ENCODE results near the gene GRM7. TPM values are rescaled to one million over a fixed set of nuclear protein-coding genes. Genes with fewer than 3 reads are reported as not detected.

Gene GRM7
- total and polyA plus RNA-seq, 9 of the 15 experiments (the other 6 are each of a cell fraction or from before 2014, with no cell fraction given) = not detected

DNA sequence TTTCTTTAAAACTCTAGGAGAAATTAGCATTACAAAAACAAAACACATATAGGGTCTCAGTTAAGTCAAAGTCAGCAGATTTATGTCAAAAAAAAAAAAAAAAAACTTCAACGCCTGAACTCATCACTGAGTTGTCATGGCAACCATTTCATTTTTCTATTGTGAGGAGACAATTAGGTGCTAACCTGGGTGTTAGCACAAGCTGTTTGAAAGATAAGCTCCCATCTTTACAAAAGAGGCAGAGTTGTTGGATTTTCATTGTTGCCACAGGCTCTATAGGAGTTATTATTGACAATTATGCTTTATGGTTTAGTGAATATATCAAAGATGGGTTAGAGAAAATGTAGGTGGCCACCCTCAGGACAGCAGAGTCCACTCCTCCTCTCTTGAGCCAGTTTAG, 806.9 kb downstream of the GRM7 start:
- no peak overlapping the region for H3K9ac ChIP-seq (ENCODE audit: insufficient read depth in 1 of 2, low read depth in 2 of 2, low read length in 2 of 2)
- BruUV-seq (replicated peaks) = no TSS peak
- H3K27ac ChIP-seq (ENCODE audit: extremely low read depth, low read depth, low read length) = no peak overlapping the region
- no peaks in the 10 kb centered on the region for H3K36me3 ChIP-seq (ENCODE audit: control insufficient read depth, insufficient read depth, low read length)
- no peaks in the 10 kb centered on the region for H3K79me2 ChIP-seq (ENCODE audit: control insufficient read depth, insufficient read depth, low read length)
- in situ Hi-C loops (cut with MboI) (no loop called here), intact Hi-C loops (cut with micrococcal nuclease) (no loop called here)
- no peak overlapping the region for H3K4me2 ChIP-seq (ENCODE audit: insufficient read depth, low read length)
- no peaks in the 10 kb centered on the region for H4K20me1 ChIP-seq (replicated peaks; ENCODE audit: control insufficient read depth, insufficient read depth, low read length)
- no peak overlapping the region for H3K4me3 ChIP-seq
- ATAC-seq = no peak
- no peaks in the 10 kb centered on the region for H3K9me1 ChIP-seq (ENCODE audit: control insufficient read depth, insufficient read depth, low read length)
- H3K9me3 ChIP-seq (replicated peaks; ENCODE audit: control insufficient read depth, insufficient read depth, low read depth, low read length) = 0 out of 2 replicates have a peak, but pooled peaks cover 3% of the 10 kb centered on the region
- H2AFZ ChIP-seq (ENCODE audit: low read depth, low read length) = no peak overlapping the region
- TF ChIP-seq HEY1 (CRISPR knock-in tag; IDR thresholded peaks at IDR 0.05; ENCODE audit: borderline replicate concordance) (no peak), NCOA4 (IDR thresholded peaks at IDR 0.05; ENCODE audit: partially characterized antibody) (no peak), MAFG (tag; conservative IDR thresholded peaks at IDR 0.05) (peak; percentile 21; the same call in 1 of the 2 replicates), ZEB2 (IDR thresholded peaks at IDR 0.05) (no peak), MEF2D (tag; conservative IDR thresholded peaks at IDR 0.05; ENCODE audit: low read depth) (no peak), ZNF316 (IDR thresholded peaks at IDR 0.05) (peak; percentile 42; the same call in 1 of the 2 replicates), NR2F6 (CRISPR knock-in tag; IDR thresholded peaks at IDR 0.05) (no peak), RFX1 (IDR thresholded peaks at IDR 0.05) (peak; percentile 69)
- POLR2A ChIA-PET = no interaction called here
- no peak for DNase-seq (ENCODE audit: extremely low read depth in 1 of 4, low spot score in 3 of 4)
- H3K27me3 ChIP-seq (ENCODE audit: control insufficient read depth in 2 of 2, insufficient read depth in 2 of 2, low read length in 2 of 2) = no peaks in the 10 kb centered on the region
- CTCF ChIA-PET (ENCODE audit: low intra/inter-chr PET ratio) = no interaction called here
- H3K4me1 ChIP-seq (replicated peaks in 1 of 2; ENCODE audit: control insufficient read depth in 2 of 2, insufficient read depth in 2 of 2, low read length in 2 of 2) = no peaks in the 10 kb centered on the region
- FAIRE-seq = no peak
- 0% methylated on average over 1 of the region's 1 CpG for WGBS (ENCODE audit: insufficient coverage, low coverage, missing lambda C conversion rate)

DNA sequence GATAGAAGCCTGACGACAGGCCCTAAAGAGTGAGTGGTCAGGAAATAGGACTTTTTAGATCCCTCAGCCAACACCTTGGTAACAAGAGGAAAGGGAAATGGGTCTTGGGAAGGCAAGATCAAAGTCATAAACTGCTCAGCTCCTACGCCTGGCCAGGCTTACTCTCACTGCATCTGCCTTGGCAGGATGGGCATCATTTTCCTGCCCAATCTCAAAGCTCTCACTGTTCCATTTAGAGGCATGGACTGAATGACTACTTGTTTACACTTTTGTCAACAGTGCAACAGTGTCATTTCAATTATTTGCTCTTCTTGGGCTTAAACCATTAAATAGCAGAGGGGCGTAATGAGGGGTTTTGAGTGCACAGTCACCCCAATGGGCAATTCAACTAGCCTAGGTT, 808.7 kb downstream of the GRM7 start:
- H3K36me3 ChIP-seq (ENCODE audit: control insufficient read depth, insufficient read depth, low read length) = no peaks in the 10 kb centered on the region
- H3K4me3 ChIP-seq = no peak overlapping the region
- no peaks in the 10 kb centered on the region for H3K4me1 ChIP-seq (replicated peaks in 1 of 2; ENCODE audit: control insufficient read depth in 2 of 2, insufficient read depth in 2 of 2, low read length in 2 of 2)
- H4K20me1 ChIP-seq (replicated peaks; ENCODE audit: control insufficient read depth, insufficient read depth, low read length) = no peaks in the 10 kb centered on the region
- no peaks in the 10 kb centered on the region for H3K27me3 ChIP-seq (ENCODE audit: control insufficient read depth in 2 of 2, insufficient read depth in 2 of 2, low read length in 2 of 2)
- H2AFZ ChIP-seq (ENCODE audit: low read depth, low read length) = no peak overlapping the region
- CTCF ChIA-PET (ENCODE audit: low intra/inter-chr PET ratio) = no interaction called here
- H3K4me2 ChIP-seq (ENCODE audit: insufficient read depth, low read length) = no peak overlapping the region
- no peak for DNase-seq (ENCODE audit: extremely low read depth in 1 of 4, low spot score in 3 of 4)
- POLR2A ChIA-PET = no interaction called here
- no peaks in the 10 kb centered on the region for H3K79me2 ChIP-seq (ENCODE audit: control insufficient read depth, insufficient read depth, low read length)
- WGBS (ENCODE audit: insufficient coverage, low coverage, missing lambda C conversion rate) = 3% methylated on average over 3 of the region's 3 CpGs
- in situ Hi-C loops (cut with MboI) (no loop called here), intact Hi-C loops (cut with micrococcal nuclease) (no loop called here)
- no peaks in the 10 kb centered on the region for H3K9me1 ChIP-seq (ENCODE audit: control insufficient read depth, insufficient read depth, low read length)
- no peak overlapping the region for H3K27ac ChIP-seq (ENCODE audit: extremely low read depth, low read depth, low read length)
- no peak for FAIRE-seq
- BruUV-seq (replicated peaks) = no TSS peak
- H3K9ac ChIP-seq (ENCODE audit: insufficient read depth in 1 of 2, low read depth in 2 of 2, low read length in 2 of 2) = no peak overlapping the region
- H3K9me3 ChIP-seq (replicated peaks; ENCODE audit: control insufficient read depth, insufficient read depth, low read depth, low read length) = 0 out of 2 replicates have a peak, but pooled peaks cover 3% of the 10 kb centered on the region
- ATAC-seq = no peak

All from K562 (cell line).